Mesenteric fat pad (tissue), 1 donor: Measurements from ENCODE around the gene ABCA10. TPM values are rescaled to one million over a fixed set of nuclear protein-coding genes. Genes with fewer than 3 reads are reported as not detected.
"Not testable (repeated sequence)": the region's sequence is repeated elsewhere in the genome, so short reads cannot be mapped to it uniquely, and the experiment has no call there.

ENCODE experiments used
- DNase-seq: peaks from one replicate; pipeline ENCODE4 v3.0.0-alpha.2; 2020; ENCODE audit warnings: low spot score
- long read RNA-seq: library from polyadenylated mRNA; unstranded; transcript quantifications from one replicate; pipeline ENCODE4 v2.0.0, GENCODE V29; 2020
- total RNA-seq: library from RNA; stranded (reverse); fragmentation: NEBNext Ultra II Directional; extraction: Animal tissue kit (Norgen Biotek cat#: 25700); gene quantifications from one replicate; pipeline ENCODE4 v1.2.1, GENCODE V29; 2021
- donor health status: DM: yes; HTN: yes; CAD: no.

The ABCA10 gene, protein sequence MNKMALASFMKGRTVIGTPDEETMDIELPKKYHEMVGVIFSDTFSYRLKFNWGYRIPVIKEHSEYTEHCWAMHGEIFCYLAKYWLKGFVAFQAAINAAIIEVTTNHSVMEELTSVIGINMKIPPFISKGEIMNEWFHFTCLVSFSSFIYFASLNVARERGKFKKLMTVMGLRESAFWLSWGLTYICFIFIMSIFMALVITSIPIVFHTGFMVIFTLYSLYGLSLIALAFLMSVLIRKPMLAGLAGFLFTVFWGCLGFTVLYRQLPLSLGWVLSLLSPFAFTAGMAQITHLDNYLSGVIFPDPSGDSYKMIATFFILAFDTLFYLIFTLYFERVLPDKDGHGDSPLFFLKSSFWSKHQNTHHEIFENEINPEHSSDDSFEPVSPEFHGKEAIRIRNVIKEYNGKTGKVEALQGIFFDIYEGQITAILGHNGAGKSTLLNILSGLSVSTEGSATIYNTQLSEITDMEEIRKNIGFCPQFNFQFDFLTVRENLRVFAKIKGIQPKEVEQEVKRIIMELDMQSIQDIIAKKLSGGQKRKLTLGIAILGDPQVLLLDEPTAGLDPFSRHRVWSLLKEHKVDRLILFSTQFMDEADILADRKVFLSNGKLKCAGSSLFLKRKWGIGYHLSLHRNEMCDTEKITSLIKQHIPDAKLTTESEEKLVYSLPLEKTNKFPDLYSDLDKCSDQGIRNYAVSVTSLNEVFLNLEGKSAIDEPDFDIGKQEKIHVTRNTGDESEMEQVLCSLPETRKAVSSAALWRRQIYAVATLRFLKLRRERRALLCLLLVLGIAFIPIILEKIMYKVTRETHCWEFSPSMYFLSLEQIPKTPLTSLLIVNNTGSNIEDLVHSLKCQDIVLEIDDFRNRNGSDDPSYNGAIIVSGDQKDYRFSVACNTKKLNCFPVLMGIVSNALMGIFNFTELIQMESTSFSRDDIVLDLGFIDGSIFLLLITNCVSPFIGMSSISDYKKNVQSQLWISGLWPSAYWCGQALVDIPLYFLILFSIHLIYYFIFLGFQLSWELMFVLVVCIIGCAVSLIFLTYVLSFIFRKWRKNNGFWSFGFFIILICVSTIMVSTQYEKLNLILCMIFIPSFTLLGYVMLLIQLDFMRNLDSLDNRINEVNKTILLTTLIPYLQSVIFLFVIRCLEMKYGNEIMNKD (N-terminal part only)
- total RNA-seq, result 17.8 TPM
- long read RNA-seq, partial matches to known transcripts, result 2 of 2 reads
- long read RNA-seq, other reads (novel, unspliced or antisense), result 0 of 2 reads

DNA sequence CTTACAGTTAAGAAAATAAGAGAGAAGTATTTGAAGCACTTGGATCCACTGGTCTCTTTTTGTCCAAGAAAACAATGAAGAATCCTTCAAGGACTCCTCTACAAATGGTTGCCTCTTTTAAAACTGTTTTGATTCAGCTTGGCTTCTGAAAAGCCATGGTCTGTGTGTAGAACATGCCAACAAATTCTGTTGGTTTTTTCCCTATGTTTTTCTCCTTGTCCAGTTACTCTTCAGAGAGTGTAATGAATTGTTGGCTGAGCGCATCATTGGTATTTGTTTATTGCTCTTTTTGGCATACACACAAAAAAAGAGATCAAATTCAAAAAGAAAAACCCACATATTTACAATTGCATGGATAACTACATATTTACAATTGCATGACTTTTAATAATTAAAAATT, at the start of gene ABCA10:
ABCA10 (minus strand) TSS at position 249 of the 400 bp plus-strand sequence. CDS start 3,466 bp downstream, outside the sequence.
- DNase-seq, result no peak

DNA sequence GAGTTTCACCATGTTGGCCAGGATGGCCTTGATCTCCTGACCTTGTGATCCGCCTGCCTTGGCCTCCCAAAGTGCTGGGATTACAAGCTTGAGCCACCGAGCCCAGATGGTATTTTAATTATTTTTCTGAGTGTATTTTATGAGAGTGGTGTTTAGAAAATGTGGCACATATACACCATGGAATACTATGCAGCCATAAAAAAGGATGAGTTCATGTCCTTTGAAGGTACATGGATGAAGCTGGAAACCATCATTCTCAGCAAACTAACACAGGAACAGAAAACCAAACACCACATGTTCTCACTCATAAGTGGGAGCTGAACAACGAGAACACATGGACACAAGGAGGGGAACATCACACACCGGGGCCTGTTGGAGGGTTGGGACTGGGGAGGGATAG, 47.7 kb upstream of the ABCA10 start:
- not testable (repeated sequence) for DNase-seq

DNA sequence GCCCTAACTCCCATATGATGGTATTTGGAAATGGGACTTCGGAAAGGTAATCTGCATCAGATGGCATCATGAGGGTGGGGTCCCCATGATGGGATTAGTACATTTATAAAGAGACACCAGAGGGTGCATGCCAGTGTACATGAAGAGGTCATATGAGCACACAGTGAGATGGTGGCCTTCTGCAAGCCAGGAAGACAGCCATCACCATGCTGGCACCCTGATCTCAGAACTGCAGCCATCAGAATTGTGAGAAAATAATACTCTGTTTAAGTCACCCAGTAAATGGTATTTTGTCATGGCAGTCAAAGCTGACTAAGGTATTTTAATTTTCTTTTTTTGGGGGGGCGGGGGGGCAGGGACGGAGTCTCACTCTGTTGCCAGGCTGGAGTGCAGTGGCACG, 47.1 kb upstream of the ABCA10 start:
- no peak for DNase-seq

DNA sequence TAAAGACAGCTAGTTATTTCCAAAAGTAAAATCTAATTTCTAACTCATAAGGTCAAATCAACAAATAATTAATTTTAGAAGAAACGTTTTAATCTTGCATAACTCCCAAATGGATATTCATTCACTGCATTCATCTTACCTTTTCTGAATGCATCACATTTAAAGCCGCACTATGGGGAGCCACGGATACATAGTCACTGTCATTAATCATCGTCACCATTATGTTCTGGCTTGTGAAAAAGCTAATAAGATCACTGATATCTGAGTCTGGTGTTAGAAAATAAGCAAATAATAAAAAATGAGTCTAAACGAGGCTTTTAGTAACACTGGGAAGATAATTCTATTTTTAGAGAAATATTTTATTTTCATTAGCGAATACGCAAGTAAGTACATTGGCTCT, 42.4 kb upstream of the ABCA10 start:
- no peak for DNase-seq

DNA sequence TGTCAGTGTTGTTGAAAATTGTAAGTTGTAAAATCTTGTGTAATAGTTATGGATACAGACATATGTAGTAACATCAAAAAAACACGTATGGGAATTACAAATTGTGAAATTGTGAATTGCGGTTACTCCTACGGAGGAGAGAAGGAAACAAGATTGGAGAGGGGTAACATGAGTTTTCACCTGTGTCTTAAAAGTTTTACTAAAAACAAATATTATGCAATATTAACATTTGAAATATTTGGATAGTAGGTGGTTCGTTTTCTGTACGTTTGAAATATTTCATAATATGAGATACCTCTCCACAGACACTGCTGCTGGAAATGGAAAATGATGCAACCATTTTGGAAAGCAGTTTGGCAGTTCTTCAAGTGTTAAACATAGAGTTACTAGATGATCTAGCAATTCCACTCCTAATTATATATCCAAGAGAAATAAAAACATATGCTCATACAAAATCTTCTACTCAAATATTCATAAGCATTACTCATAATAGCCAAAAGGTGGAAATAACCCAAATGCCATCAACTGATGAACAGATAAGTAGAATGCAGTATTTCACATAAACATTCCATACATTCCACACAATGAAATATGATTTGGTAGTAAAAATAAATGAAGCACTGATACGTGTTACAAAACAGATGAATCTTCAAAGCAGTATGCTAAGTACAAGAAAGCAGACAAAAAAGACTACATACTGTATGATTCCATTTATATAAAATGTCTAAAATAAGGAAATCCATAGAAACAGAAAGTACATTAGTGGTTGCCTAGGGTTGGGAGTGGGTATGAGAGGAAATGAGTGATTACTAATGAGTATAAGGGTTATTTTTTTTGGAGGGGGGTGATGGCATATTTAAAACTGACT, 40.7 kb upstream of the ABCA10 start:
- DNase-seq, result no peak

DNA sequence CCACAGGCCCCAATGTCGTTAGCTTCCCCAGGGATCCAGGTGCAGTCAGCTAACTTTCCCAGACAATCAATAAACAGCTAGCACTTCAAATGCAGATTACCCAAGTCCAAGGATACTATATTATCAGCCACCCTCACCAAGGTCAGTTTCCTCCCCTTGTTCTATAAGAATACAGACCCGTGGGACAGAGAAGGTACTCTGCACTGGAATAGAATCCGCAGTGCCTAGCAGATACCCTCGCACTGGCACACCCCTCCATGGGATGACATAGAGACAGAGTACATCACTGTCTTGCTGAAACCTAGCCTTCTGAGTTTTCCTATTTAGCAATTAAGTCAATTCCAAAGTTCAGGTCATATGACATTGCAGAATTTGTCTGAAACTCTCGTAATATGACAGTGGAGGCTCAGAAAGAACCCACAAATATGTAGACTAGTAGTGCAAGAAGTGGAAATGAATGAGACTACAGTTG, 40.0 kb upstream of the ABCA10 start:
- DNase-seq, result no peak

DNA sequence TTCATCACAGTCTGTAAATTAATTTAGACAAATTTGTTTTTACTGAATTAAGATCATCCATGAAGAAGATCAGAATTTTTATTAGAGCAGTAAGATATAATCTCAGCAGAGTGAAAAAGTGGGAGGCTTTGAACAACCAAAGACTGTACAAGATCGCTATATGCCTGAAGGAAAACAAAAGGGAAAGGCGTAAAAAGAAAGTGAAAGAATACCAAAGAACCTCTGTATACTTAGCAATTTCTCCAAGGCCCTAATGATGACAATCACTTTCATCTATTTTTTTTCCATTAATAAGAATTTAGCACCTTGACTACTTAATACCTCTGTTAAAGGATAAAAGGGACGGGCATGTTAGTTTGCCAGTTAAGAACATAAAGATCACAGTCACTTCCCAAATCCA, 38.6 kb upstream of the ABCA10 start:
- DNase-seq, result no peak

DNA sequence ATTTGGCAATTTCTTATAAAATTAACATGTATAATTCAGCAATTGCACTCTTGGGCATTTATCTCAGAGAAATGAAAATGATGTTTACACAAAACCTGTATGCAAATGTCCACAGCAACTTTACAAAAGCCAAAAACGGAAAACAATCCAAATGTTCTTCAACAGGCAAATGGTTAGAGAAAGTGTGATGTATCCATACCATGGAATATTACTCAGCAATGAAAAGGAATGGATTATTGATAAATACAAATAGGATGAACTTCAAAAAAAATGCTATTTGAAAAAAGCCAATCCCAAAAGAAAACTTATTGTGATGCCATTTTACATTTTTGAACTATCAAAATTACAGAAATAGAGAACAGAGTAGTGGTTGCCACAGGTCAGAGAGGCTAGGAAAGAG, 37.2 kb upstream of the ABCA10 start:
- no peak for DNase-seq

DNA sequence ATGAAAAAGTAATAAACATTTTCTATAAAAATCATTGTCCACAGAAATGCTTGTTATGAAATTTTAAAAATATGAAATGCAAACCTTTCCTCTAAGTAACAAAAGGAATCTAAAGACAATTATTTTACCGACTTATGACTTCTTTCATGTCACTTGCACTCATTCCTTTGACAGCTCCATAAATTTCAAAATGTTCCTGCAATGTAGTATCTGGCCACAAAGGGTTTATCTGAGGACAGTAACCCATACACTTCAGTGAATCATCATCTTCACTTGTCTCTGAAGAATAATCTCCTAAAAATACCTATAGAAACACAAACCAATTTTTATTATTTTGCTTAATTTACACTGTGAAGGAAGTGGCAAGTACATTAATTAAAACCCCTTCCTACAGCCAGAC, 25.6 kb upstream of the ABCA10 start:
- DNase-seq, result no peak

DNA sequence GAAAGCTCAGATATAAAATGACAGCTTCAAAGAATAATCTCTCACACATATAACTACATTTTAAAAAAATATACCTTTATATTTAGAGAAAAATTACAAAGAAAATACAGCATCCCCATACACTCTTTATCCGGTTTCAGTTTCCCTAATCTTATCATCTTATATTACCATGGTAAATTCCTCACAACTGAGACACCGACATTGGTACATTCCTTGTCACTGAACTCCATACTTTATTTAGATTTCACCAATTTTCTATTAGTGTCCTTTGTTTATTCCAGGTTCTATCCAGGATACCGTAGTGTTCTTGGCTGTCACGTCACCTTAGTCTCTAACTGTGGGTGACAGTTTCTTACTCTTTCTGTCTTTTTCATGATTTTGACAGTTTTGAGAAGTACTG, 22.0 kb upstream of the ABCA10 start:
- DNase-seq, result no peak

DNA sequence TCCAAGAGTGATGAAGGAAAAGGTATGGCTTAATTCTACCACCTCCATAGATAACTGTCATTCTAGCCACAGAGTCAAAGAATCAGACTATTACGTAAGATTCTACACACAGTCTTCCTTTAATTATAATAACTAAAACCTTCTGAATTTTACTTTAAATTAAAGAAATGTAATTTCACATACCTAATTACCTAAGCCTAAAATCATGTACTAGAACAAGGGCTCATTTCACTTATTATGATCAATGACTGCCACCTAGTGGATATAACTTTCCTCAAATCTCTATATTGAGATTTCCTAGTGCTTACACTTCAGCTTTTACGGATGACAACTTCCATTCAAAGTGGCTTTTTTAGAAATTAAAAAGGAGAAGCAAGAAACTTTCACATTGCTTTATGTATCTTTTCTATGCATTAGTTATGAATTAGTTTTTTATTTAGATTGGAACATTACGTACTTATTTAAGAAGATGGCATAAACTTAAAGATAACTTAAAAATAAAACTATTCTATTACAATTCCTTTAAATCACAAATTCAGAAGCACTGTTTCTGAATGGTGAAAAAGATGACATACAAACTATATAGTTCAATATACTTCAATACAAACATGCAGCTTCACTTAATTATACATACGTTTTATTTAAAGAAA, 18.2 kb upstream of the ABCA10 start:
- DNase-seq, result no peak

DNA sequence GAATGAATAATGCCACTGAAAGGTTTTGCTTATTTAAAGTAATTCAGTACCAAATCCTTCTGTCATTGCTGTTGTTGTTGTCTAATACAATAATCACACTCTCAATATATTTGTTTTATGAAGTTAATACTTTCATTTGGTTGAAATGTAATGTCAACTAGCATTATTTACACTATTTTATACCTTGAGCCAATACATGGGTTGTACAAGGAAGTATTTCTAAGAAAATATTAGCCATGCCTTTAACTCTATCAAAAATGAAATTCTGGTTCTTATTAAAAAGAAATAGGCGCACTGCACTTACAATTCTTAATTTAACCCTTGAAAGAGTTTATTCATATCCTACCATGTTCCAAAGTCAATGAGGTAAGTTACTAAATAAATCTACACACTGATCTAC, 17.6 kb upstream of the ABCA10 start:
- no peak for DNase-seq

DNA sequence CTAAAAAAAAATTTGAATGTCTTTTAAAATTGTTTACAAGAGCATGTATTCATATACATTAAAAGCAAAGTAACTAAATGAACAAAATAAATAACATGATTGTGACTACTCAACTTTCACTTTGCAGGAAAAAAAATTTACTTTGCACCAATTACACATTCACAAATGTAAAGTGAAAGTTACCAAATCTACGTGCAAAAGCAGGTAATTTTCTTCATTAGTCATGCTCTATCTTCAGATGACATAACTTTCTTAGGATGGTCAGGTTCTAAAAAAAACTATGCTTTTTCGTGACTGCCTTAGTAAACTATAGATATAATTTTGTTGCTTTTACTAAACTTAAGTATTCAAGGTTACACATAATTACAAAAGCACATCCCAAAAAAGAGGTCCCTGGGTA, 17.0 kb upstream of the ABCA10 start:
- DNase-seq, result no peak

DNA sequence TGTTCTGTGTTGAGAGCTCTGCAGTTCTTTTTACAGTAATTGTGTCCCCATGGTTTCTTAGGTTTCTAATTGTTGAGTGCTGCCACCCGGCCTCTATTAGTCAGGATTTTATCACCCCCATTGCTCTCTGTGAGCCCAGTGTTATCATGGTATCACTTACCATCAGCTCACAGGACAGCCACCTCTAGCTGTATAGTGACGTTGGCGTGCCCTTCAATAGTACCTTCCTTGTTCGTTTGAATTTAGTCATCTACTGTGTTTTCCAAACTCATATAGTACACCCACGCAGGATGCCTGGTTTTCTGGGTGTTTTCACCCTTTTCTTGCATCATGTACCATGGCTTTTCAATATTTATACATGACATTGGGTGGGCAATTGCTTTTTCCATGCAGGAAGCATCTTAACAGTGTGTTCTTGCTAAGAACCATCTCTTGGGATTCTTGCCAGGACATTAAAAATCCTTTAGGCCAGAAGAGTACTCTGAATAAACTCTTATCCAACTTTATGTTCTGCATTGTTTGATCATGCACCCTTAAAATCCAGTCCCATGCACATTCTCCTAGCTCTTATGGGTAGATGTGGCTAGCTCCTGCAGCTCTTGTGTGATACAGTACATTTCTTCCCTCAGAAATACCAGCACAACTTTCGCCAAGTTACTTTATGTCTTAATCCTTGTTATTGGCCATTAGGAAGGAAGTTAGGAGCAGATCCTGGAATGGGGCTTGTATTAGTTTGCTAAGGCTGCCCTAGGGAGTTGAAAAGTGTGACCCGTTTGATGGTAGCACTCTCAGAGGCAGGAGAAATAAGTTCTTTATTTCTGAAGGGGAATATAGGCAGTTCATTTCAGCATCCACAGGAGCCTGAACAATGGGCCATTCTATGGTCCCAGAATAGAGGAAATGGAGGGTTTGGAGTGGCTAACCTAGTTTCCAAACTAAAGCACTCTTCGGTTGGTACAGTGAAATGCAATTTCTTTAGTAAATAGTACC, 11.3 kb upstream of the ABCA10 start:
- DNase-seq, result no peak

DNA sequence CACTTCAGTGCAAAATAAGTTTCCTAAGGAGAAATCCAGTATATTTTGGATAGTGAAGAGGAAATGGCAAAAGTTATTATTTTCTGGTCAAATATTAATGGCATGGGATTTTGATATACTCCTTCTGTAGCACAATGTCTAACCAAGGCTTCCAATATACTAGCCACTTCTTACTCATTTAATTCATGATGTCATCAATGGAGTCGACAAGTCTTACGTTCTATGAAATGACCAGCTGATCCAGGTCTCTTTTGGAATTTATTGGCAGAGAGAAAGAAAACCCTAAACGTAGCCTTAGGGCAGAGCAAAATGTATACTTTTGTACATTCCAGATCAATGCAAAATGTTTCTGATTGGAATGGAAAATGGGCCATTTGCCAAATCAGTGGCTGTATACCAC, 8.3 kb upstream of the ABCA10 start:
- no peak for DNase-seq

DNA sequence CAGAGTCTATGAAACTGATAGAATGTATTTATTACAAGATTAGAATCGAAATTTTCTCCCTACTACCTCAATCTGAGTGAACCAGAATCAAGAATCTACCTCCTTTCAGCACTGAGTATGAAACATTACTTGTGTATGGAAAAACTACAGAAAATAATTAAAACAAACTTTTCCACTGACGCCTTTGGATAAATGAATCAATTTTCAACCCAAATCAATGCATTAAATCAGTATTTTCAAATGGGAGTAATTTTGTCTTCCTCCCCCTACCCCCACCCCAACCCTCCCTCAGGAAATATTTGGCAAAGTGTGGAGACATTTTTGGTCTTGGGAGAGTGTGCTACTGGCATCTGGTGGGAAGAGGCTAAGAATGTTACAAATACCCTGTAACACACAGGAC, 7.8 kb upstream of the ABCA10 start:
- no peak for DNase-seq

DNA sequence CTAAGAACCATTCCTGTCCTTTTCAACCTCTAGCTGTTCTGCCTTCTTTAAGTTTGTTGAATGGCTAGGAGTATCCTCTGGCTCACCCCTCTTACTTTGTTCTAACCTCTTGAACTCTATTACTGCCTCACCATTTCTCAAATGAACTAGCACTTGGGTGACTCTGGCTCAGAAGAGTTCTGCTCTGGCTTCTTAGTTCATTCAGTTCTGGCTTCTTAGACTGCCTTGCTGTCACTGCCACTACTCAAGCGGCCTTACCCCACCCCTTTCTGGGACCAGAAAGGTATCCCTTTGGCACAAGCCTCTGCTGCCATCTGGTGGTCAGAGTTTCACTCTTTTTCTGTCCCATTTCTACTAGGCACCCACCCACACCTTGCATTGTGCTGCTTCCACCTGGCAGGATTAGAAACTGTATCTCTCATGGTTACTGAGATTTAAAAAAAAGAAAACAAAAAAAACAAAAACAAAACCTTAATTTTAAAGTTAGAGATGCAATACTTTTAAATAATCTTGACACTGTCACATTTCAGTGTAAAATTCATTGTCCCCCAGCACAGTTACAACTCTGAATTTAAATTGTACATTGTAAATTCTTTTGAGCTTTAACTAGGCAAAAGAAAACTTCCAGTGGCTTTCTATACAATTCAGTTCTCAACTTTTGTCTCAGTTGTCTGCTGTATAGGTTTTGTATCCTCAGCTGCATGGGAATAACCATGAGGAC, 6.9 kb upstream of the ABCA10 start:
- DNase-seq, result no peak

DNA sequence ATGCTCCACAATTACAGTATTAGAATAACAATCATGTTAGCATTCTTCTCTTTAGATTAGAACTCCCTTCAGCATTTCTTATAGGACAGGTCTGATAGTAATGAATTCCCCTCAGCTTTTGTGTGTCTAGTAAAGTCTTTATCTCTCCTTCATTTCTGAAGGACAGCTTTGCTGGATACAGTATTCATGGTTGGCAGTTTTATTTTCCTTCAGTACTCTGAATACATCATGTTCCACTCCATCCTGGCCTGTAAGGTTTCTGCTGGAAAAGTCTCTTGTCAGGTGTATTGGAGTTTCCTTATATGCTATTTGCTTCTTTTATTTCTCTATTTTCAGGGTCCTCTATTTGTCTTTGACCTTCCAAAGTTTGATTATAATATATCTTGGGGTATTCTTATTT, 4.0 kb upstream of the ABCA10 start:
- DNase-seq, result no peak
